Left ventricle myocardium superior (tissue), 1 donor: ENCODE measurements around the gene GCSAM. TPM values are rescaled to one million over a fixed set of nuclear protein-coding genes. Genes with fewer than 3 reads are reported as not detected.

Source experiments
- ATAC-seq: fragments of 200-7000 bp; cut with Tn5 transposase; one replicate; pipeline ENCODE4 v1.9.1; 2020; ENCODE audit warnings: mild to moderate bottlenecking, moderate library complexity
- DNase-seq: peaks from one replicate; pipeline ENCODE4 v3.0.0-alpha.2; 2020
- intact Hi-C: fragments of 100-400 bp; cut with micrococcal nuclease; formaldehyde crosslinking; loops from one replicate; pipeline ENCODE4 v1.11.0; 2022
- total RNA-seq: library from RNA; stranded (reverse); fragmentation: NEBNext Ultra II Directional; extraction: Animal tissue kit (Norgen Biotek cat#: 25700); gene quantifications from one replicate; pipeline ENCODE4 v1.2.1, GENCODE V29; 2021
- donor health status: DM: no; HTN: yes; CAD: no; lungs with severe emphysema.

The GCSAM gene
- total RNA-seq, 1 donor from 2014 or later: not detected

DNA sequence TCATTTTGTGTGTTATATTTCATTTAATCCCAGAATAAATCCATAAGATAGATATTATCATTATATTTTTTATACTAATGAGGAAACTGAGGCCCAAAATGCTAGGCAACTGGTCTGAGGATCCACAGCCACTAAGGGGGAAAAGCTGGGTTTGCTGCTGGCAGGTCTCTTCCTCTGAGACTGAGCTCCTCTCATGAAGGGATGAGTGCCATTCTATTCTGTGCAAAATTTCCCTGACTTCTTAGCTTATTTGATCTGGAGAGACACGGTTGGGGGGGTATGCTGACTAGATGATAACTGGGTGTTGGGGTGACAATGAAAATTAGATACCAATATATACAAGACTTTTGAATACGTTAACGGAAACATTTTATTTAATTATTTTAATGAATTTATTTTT lies 1.9 kb downstream of the GCSAM start:
- intact Hi-C loops: no loop called here
- DNase-seq (no peak), ATAC-seq (no peak)

DNA sequence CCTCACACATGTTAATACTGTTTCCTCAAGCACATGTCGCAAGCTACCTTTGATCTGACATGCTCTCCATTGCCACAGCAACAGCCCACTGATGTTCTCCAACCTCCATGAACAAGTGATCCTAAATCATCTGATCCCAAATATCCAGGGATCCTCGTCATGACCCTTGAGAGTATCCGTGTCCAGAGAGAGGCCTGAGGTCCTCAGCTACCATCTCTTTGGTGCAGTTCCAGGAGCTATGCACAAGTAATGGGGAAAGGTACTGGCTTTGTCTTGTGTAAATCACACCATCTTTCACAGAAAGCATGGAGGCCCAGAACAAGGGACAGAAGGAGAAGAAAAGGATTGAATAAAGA lies 2.4 kb downstream of the GCSAM start:
- DNase-seq (no peak), ATAC-seq (no peak)
- intact Hi-C loops: no loop called here

DNA sequence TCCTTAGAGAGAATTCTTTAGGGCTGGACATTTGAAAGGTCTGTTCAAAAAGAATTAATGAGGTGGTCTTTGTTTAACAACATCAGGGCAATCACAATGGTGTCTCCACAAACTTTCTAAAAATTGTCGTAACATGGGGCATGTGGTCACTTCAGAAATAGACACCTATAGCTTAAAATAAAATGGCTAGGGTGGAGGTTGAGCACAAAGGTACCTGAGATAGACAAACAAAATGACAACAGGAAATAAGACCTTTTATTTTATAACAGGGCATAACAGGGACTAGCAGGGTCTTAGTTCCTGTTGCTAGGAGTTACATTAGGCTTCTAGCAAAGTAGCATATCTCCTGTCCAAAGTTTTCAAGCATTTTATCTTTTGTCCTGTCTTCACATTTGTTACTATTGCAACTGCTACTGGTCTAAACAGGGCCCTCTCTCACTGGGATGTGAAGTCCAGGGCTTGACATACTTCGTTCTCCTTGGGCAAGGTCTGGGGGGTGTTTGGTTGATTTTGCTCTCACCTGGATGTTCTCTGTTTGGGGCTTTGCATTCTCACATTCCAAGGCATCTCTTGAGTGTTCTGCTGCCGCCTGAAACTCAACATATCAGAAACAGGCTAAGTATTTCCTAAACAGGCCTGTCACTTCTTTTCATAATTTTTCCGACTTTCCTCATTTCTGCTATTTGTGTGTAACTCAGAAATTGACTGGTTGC lies 3.0 kb downstream of the GCSAM start:
- intact Hi-C loops: no loop called here
- DNase-seq: no peak
- ATAC-seq: no peak

DNA sequence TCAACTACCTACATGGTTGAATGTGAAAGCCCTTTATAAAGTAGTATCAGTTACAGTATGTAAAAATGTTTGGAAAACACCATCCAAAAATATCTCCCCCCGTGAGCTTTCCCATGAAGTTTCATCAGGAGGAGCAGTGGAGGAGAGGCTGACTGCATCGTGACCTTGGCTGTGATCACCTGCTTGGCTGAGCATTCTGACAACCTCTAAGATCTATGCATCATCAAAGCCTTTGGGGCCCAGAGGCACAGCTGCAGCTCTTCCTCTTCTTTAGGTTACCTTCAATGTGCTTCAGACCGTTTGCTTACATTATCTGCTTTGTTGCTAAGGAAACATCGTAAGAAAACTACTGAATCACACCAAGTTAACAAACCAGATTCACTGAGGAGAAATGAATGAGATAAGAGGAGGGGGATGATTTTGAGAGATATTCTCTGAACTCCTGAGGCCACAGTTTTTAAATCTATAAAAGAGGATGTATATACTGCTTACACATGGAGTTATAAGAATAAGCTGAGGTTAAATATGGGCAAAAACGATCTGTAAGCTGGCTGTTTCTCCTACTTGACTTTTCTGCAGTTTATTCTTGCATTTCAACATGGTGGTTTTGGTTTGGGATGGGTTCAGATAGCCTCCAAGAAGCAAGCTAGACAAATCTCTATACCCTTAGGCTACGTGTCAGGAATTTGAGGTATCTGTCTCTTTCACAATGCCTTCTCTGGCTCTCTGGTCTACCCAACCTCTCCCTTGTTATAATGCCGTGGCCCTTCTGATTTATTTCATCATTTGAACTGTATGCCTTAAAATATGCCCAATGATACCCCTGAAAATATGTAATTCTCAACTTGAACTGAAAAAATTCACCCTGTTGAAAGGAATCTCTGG lies 4.0 kb downstream of the GCSAM start:
- DNase-seq (no peak), ATAC-seq (no peak)
- intact Hi-C loops: no loop called here

DNA sequence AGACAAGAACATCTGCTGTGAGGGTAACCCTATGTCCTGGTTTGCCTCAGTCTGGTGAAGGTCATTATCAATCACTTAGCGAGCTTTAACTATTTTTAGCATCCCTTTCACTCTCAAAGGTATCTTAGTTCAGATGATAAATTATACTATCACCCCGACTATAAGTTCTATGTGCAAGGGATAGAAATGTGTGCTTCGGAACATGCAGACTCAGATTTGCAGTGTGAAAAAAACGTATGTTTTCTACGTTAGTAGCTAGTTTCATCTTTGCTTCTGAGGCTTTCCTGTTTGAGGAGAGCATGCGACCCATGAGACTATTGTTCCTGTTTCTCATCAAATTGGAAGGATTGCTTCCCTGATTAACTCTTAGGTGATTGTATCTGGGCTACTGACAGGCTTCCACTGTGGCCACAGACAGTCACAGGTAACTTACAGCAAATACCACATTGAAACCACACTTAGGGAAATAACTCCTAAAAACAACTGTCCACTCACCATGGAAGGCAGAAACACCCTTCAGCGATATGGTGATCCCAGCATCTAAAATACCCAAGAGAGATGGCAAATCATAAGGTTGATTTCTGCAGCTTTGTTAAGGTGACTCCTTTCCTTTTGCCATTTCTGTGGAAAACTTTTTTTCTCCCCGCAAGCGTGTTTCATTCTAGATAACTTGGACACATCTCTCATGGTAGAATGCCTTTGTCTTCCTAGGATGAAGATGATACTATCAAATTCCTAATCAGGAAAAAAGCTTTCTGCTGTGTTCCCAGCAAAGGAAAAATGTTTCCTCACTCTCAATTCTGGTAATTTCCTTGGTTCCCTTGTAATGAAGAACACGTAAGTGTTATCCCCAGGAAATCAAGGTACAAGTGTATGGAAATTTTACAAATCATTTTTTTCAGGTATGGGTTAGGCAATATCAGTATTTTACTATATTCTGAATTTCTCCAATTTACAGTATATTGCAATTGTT lies 5.2 kb downstream of the GCSAM start:
- intact Hi-C loops: no loop called here
- no peak for DNase-seq
- ATAC-seq: peak; percentile 50

DNA sequence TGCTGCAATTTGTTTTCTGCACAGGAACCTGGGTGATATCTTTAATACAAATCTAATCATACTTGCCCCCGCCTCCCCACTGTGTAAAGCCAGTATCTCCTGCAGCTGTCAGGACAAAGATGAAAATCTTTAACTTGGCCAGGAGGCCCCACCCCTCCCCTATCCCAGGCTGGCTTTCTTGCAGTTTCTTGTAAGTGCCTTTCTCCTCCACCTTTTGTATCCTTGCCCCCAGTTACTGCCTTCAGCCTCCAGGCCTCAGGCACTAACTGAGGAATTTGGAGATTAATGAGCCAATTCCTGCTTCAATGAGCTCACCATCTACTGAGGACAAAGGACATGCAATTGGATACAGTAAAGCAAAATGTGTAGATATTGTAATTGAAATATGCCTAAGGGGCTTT lies 6.5 kb downstream of the GCSAM start:
- ATAC-seq (no peak), DNase-seq (no peak)
- intact Hi-C loops: no loop called here

DNA sequence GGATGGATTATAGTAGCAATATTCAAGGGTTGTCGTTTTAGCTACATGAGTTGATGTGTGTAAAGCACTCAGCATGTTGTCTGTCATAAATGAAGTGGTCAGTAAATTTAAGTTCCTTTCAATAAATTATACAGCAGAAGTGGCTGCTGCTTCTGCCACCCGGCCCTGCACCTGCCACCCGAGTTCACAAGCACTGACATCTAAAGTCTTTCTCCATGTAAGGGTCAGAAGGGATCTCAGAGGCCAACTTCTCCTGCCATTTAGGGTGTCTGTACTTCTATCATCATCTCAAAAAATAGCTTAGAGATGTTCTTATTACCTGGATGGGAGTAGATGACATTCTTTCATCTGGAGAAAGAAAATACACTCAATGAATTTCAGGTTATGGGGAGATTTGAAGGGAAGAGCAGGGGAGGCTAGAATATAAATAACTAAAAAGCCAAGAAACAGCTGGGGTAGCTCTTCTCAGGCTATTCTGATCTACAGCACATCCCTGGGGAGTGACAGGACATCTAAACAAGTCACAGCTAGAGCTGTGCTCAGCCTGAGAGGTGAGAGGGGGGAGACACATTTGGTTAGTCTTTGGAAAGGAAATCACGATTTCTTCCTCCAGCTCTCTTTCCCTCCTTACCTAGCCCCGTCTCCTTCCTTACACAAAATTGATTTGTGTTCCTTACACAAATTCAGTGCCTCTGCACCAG lies 8.0 kb downstream of the GCSAM start:
- ATAC-seq (no peak), DNase-seq (no peak)
- intact Hi-C loops: no loop called here

DNA sequence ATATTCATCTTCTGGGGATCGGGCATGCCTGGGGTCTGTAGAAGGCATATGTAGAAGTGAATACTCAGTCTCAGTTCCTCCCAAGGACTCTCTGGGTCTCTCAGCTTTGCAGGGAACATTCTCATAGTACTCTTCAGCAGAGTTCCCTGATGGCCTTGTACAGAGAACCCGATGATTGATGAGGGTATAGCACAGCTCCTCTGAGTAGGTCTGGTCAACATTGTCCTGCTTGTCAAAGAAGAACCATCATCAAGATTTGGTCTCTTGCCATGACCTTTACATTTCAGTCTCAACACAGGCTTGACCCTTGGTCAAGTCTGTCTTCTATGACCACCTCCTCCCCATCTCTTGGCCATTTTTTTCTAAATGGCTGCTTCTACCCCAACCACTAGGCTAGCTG lies 9.5 kb downstream of the GCSAM start:
- DNase-seq (no peak), ATAC-seq (no peak)
- intact Hi-C loops: no loop called here

DNA sequence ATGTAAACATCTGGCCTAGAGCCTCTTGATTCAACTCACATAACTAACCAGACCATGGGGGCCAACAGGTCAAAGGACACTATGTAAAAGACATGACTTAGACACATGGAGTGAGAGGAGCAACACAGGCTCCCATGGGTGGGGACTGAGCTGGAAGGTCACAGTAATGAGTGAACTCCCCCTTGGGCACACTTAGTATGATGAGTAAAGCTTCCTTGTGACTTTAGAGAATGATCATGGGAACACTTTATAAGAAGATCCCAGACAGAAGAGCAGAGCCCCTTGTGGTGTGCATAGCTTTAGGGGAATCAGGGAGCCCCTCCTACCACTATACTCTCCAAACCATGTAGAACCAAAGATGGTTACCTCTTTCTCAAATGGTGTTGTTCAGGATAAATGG lies 10.2 kb downstream of the GCSAM start:
- ATAC-seq (no peak), DNase-seq (no peak)
- intact Hi-C loops: no loop called here

DNA sequence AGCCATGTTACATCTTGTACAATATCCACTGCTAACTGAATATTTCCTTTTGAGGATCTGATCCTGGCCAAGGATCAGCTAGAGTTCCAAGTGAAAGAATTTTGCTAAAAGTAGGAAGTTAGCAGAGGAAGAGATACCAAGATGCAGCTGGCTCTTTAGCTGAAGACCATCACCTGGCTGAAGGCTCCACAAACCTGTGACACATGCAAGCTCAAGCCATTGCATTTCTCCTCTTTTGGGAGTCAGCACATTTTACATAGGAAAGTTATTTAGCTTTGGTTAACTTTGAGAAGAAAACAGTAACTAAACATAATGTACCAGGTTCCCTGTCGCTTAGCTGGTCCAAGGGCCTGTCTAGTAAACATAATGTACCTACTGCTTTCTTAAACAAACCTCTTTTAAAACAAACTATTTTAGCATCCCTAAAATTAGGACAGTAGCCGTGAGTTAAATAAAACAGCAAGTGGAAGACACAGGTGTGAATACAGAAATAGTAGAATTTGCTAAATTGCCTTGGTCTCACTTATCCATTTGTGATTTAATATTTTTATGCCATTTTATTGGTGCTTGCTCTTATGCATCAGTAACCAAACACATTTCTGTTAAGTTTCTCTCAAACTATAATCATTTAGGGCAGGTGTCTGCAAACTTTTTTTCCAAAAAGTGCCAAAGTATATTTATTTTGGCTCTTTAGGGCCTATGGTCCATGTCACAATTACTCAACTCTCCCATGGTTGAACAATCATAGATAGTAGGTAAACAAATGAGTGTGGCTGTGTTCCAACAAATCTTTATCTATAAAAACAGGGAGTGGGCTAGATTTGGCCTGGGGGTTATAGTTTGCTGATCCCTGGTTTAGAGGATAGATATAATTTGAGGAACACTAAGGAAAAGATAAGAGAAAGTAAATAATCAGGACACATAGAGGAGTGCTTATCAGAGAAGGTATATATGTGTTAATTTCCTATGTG lies 11.2 kb downstream of the GCSAM start:
- ATAC-seq (no peak), DNase-seq (no peak)
- intact Hi-C loops: no loop called here

DNA sequence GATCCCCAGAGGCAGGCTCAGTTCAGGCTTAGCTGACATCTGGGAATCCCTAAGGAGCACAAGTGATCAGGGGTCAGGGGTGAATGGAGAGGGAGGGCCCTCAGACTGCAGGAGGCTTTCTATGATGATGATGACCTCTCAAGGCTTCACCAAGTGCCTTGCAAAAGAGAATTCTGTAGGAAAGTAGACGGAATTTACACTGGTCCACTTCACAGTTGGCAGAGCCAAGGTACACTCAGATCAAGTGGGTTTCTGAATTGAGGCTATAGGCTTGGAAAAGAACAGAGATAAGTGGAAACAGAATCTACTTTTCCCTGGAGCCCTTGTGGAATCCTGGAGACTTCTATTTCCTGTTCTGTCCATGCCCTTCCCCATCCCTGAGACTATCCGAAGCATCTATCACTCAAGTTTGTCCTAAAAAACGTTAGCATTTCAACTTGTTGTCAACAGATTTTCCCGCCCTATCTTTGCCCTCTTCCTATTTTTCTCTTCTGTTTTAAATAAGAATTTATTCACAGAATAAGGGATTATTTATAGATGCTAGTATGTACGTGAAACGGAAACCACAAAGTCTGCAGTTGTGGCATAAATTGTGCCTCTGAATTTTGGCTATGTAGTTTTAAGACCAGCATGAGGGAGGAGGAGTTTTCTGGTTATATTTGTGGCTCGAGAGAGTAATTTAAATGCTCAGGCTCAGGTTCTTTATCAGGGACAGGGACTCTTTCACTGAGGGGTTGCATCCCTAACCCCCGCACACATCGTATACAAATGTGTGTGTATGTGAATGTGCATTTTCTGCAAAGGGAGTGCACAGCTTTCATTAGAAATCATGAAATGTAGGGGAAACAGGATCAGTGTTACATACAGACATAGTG lies 12.8 kb downstream of the GCSAM start:
- DNase-seq (no peak), ATAC-seq (no peak)
- intact Hi-C loops: no loop called here

DNA sequence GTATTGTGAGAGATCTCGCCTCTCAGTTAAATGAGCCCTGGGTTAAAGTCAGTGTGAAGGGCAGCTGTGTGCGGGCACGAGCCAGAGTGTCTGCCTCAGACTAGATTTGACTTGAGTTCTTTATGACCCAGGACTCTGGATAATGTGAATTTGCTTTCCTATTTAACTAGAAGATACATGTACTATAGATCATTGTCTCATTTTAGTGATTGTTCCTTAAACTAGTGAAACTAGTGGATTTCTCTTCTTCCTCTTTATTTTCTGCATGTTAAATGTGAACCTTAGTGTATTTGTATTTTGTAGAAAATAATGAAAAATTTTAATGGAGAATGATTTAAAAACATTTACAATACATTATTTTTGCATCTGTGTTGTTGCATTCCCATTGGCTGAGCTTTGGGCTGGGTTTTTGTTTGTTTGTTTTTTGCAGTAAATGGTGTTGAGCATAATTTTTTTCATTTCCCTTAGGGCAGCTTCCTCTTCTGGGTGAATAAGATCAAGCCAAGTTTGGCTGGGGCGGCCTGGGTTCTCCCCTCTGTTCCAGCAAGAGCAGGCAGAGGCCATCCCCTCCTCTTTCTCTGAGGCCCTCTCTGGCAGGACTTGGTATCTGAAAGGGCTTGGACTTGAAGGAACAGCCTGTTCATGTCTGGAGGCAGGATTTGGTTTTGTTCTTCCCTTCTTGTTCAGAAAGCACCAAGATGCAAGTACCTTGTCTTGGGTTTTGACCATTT lies 15.0 kb downstream of the GCSAM start:
- ATAC-seq (peak; percentile 43), DNase-seq (peak; percentile 37)
- intact Hi-C loops: no loop called here

DNA sequence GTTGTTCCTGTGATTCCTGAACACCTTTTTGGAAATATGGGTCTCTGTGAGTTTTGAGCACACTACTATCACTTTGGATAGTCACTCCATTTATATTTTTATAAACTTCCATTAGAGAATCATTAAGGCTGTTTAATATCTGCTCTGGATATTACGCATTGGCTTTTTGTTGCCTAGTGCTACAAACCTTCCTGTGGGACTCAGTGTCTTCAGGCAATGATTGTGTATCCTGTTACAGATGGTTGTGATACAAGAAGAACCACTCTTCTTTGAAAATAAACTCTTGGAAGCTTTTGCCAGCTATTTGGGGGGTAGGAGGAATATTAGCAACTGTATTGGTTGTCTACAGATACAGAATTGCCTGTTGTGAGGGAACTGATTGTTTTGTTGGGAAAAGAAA lies 15.6 kb downstream of the GCSAM start:
- DNase-seq: no peak
- intact Hi-C loops: no loop called here
- ATAC-seq: no peak

DNA sequence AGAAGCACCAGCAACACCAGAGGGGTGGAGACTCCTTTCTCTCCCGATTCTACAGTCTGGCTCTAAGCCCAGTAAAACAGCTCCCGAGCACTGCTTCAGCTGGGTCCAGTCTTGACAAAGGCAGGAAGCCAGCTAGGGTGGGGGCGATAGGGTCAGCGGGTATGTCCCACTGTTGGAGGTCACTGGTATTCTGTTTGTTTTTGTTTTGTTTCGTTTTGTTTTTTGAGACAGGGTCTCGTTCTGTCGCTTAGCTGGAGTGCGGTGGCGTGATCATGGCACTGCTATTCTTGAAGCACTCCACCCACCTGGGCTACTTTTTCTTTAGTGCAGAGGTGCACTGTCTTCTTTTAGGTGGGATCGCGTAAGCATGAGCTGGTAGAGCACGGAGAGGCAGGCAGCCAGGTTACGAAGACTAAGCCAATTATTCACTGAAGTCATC lies 16.3 kb downstream of the GCSAM start:
- peak; percentile 30 for DNase-seq

DNA sequence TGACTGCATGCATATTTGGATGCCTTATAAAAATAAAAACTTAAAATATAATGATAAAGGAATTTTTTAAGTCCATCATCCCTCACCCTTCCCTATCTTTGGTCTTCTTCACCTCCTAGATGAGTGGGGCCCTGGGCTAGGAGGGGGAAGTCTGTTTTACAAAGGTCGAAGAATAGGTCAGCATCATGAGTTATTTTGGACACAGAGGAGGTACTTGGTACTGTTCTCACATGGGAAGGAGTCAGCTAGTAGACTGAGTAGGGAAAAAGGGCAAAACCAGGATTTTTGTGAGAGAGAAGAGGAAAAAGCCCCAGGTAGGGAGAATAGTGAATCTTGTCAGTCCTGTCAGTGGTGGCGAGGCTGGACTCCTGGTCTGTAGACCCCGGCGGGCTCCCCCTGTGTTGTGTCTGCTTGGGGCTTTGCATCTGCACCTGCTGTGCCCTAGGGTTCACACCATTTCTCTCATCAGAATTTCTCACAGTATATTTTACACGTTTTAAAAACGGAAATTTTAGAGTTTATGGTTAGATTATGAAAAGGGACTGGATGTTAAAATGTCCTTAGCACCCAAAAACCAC lies 17.2 kb downstream of the GCSAM start:
- ATAC-seq (no peak), DNase-seq (no peak)
- intact Hi-C loops: no loop called here

More for the DNA sequence above, 16.3 kb downstream of the GCSAM start:
- peak; percentile 51 for ATAC-seq
- intact Hi-C loops: no loop called here

DNA sequence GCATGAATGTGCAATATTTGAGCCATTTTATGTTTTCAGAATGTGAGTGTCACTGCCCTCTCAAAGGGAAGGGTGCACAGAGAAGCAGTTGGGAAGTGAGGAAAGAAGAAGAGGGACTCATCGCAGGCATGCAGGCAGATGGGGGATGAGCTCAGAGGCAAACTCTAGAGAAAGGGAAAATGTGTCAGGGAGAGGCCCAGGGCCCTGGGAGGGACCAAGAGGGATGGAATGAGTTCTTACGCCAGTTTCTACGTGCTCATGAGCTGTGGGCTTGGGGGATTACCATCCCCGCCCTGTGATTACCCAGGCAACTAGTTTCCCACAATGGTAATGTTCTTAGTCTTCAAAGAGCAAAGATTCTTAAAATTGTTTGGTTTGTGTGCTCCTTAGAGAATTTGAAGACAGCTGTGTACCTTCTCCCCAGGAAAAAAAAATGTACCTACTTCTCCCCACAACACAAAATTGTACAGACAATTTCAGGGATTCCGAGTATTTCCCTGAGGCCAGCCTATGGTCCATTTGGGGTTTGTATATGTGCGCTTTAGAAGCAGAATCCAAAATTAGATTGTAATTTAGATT lies 17.8 kb downstream of the GCSAM start:
- intact Hi-C loops: no loop called here
- DNase-seq (no peak), ATAC-seq (no peak)
